ENCODE measurements around the gene PRCD.

Gene PRCD

DNA sequence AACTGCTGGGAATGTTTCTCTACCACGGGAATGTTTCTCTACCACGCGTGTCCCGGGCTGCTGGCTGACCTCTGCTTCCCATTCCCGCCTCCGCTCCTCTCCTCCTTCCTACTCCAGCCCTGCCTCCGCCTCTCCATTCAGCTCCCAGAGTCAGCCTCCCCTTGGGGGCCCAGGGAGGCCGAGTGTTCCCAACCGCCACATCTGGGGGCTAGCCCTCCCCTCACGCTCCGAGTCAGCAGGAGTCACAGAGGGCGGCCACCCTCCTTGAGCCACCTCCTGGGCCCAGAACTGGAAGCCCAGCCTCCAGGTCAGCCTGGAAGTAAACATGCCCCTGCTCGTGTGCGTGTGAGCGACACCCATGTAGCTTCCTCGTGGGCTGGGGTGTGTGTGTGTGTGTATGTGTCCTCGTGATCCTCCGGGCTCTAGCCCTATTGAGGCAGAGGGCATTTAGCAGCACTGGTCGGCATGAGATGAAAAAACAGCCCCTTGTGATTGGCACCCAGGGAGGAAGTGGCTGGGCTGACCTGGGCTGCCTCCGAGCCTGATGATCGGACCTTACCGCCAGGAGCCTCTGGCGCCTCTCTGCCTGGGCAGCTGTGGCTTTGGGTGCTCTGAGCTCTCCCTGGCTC is 9.6 kb upstream of the PRCD start:
- TF ChIP-seq, protein P1, sequence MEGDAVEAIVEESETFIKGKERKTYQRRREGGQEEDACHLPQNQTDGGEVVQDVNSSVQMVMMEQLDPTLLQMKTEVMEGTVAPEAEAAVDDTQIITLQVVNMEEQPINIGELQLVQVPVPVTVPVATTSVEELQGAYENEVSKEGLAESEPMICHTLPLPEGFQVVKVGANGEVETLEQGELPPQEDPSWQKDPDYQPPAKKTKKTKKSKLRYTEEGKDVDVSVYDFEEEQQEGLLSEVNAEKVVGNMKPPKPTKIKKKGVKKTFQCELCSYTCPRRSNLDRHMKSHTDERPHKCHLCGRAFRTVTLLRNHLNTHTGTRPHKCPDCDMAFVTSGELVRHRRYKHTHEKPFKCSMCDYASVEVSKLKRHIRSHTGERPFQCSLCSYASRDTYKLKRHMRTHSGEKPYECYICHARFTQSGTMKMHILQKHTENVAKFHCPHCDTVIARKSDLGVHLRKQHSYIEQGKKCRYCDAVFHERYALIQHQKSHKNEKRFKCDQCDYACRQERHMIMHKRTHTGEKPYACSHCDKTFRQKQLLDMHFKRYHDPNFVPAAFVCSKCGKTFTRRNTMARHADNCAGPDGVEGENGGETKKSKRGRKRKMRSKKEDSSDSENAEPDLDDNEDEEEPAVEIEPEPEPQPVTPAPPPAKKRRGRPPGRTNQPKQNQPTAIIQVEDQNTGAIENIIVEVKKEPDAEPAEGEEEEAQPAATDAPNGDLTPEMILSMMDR (IDR thresholded peaks at IDR 0.05), result no peak

DNA sequence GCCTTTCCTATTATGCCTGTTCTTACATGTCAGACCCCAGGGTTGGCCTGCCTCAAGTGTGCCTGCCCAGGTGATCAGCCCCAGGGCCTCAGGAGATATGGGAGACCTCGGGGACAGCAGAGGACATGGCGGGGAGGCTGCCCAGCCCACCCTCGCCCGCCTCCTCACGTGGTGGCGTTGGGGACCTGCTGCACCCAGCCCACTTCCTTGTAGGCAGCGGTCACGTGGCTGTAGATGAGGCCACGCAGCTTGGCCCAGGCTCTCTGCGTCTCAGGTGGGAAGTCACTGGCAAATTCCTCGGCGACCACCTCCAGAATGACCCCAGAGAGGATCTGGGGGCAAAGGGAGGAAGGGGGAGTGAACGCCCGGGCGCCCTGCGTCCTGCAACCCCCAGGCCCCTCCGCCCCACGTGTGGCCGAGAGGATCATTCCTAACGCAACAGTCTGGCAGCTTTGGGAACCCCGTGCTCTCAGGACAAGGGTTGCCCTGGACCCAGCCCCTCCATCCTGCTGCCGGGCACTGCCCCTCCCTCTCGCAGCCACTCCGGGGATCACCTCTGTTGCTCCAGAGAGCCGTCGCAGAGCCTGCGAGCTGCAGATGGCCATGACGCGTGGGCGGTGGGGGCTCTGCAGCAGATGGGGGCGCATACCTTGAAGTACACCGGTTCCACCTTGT is 8.9 kb upstream of the PRCD start:
- TF ChIP-seq, protein P1 (IDR thresholded peaks at IDR 0.05), result no peak

DNA sequence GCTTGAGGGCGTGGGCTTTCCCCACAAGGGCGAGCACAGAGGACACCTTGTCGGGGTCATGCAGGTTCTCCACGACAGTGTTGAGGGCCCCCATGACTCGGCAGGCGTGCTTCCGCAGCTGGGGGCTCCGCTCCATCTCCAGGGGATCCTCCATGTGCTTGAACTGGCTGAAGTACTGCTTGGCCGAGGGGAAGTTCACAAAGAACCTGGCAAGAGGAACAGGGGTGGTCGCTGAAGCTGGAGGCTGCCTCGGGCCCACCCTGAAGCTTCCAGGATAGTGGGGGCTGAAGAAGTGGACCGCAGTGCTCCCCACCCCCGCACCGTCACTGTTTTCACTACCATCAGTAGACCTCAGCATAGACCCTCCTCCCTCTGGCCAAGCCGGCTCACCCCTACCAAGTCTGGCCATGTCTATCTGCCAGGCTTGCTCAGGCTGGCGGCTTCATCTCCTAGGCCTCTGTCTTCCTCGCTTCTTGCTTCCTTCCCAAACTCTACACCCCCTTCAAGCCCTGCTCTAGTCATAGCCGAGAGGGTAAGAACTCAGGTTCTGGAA is 8.3 kb upstream of the PRCD start:
- TF ChIP-seq, protein P1 (IDR thresholded peaks at IDR 0.05), result no peak

DNA sequence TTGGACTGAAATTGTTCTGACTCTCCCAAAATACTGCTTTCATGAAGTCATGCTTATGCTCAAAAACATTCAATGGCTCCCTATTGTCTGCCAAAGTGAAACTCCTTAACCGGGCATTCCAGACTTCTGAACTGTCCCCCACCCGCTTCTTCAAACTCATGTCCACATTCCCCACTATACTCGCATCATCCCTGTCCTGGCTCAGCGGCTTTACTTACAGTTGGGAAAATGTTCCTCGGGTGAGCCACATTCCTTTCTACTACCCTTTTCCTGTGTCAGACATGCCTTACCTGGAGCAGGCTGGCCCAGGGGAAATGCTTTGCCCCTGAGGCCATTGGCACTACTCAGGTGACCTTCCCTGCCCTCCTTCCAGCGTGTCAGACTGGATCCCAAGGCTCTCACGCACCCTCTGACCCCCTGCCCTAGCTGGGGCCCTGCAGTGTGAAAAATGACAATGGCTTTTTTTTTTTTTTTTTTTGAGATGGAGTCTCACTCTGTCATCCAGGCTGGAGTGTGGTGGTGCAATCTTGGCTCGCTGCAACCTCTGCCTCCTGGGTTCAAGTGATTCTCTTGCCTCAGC is 7.7 kb upstream of the PRCD start:
- TF ChIP-seq, protein P1 (IDR thresholded peaks at IDR 0.05), result no peak

DNA sequence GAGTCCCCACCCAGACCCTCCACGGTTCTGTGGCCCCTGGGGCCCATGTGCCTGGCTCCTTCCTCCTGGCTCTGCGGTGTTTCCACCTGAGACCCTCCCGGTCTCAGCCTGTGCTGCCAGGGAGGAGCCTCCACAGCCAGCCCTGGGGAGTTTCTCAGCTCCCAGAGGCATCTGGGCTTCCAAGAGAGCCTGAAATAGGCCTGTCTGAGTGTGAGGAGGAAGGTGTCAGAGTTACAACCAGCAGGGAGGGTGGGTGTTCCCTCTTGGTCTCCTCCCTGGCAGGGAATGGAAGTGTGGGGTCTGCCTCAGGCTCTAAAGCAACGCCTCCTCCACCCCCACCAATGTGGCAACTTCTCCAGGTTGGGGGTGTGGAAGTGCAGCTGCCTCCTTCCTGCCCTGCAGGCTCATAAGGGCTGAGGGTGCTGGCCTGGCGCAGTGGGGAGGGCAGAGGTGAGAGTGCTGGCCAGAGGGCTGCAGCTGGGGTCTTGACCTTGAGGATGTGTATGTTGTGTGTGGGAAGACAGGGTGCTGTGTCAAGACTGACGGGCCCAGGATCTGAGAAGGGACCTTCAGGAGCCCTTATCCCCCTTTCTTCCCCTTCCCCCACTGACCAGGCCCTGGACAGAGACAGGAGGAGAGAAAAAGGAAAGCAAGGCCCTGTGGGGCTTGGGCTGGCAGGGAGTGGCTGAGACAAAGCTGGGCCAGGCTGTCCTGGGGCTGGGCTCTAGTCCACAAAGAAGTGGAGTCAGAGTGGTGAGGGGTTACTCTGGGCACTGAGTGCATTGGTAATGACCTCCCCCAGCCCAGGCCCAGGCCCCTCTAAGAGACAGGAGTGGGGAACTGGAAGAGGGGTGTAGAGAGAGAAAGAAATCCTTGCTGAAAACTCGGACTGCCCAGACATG is 4.8 kb upstream of the PRCD start:
- TF ChIP-seq, protein P1 (IDR thresholded peaks at IDR 0.05), result no peak

DNA sequence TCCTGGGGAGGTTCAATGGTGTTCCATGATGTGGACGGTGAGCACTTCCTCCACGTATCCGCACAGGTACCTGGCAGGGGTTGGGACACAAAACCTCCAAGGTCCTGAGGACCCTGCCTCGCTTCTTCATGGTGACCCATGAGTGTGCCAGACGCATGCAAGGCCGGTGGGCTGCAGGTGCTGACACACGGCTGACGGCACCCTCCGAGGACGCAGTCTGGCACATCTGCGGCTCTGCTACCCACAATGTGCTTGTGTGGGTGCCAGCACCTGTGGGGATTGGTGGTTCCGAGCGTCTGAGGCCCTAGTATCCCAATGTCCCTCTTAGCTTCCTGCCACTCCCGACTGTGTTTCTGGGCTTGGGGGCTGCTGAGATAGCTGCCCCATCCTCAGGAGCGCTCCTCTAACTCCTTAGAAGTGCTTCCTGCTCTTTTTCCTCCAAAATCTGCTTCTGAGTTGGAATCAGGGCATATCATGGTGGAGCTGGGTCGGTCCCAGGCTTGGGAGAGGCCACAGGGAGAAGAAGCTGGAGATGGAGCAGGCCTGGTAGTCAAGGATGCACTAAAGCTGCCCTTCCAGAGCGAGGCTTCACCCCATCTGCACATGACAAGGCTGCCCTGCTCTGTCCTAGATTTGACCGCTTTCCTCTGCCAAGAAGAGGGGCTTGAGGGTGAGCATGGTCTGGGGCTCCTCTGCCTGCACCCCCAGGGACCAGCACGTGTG is 3.9 kb upstream of the PRCD start:
- TF ChIP-seq, protein P1 (IDR thresholded peaks at IDR 0.05), result no peak
